Measurements from ENCODE around the gene MFGE8.

The MFGE8 gene

DNA sequence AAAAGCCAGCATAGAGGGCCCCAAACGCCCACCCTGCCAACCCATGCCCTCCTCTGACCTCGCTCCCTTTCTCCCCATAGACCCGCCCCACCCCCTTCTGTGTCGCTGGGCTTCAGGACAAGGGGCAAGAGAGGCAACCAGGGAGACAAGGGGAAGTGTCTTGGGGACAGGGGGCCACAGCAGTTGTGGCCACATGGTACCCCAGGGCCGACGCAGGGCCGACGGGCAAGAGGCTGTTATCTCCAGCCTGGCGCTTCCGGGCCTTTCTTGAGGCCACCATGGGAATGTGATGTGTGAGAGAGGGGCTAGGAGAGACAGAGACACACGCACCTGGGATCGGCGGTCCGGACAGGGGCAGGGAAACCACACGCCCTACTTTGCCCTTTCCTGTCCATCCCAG lies 14.4 kb downstream of the MFGE8 start:
- no peak overlapping the region for H4K8ac ChIP-seq (ENCODE audit: low read length)
- no peak overlapping the region for H3K4me3 ChIP-seq (ENCODE audit: insufficient read depth in 1 of 2, low read depth in 1 of 2, low read length in 2 of 2)
- H2BK12ac ChIP-seq (ENCODE audit: low read length in 2 of 2): no peak overlapping the region
- H2BK5ac ChIP-seq (ENCODE audit: low read depth, low read length, poor library complexity, severe bottlenecking): no peak overlapping the region
- H3K27me3 ChIP-seq (ENCODE audit: control insufficient read depth in 1 of 2, insufficient read depth in 1 of 2, low read length in 2 of 2): peaks cover 14 to 22% of the 10 kb centered on the region in 2 experiments
- H3K79me1 ChIP-seq (replicated peaks; ENCODE audit: low read length, poor library complexity, severe bottlenecking): peaks cover 6% of the 10 kb centered on the region
- H3K4me2 ChIP-seq (ENCODE audit: low read length, poor library complexity, severe bottlenecking): no peak overlapping the region
- no peak overlapping the region for H2BK15ac ChIP-seq (ENCODE audit: low read depth, poor library complexity, severe bottlenecking)
- 85% methylated on average over 8 of the region's 15 CpGs for WGBS
- no peak overlapping the region for H3K14ac ChIP-seq (ENCODE audit: low read length in 2 of 2)
- peaks cover 36% of the 10 kb centered on the region for H3K4me1 ChIP-seq (ENCODE audit: control insufficient read depth, insufficient read depth, low read depth, low read length)
- H3K36me3 ChIP-seq (ENCODE audit: control insufficient read depth in 1 of 2, insufficient read depth in 2 of 2, low read depth in 1 of 2, low read length in 2 of 2): peaks cover 27 to 46% of the 10 kb centered on the region in 2 experiments
- H3K27ac ChIP-seq (ENCODE audit: low read length, poor library complexity, severe bottlenecking): no peak overlapping the region
- H2AK5ac ChIP-seq (ENCODE audit: low read length, severe bottlenecking): no peak overlapping the region
- no peak overlapping the region for H3K18ac ChIP-seq (ENCODE audit: low read depth in 1 of 2, low read length in 2 of 2)
- no peak overlapping the region for H2BK120ac ChIP-seq (ENCODE audit: low read depth, low read length)
- no peaks in the 10 kb centered on the region for H3K9me3 ChIP-seq (ENCODE audit: control insufficient read depth, low read length)
- DNase-seq: no peak
- no peak overlapping the region for H3K23ac ChIP-seq (ENCODE audit: low read length in 2 of 2)
- no peak overlapping the region for H3K4ac ChIP-seq (ENCODE audit: low read depth in 1 of 2, low read length in 2 of 2)
- H3K9ac ChIP-seq (ENCODE audit: low read length): no peak overlapping the region
- H2AFZ ChIP-seq (ENCODE audit: low read depth, low read length): no peak overlapping the region
- H4K91ac ChIP-seq (ENCODE audit: low read length): peak overlapping the region; percentile 56

DNA sequence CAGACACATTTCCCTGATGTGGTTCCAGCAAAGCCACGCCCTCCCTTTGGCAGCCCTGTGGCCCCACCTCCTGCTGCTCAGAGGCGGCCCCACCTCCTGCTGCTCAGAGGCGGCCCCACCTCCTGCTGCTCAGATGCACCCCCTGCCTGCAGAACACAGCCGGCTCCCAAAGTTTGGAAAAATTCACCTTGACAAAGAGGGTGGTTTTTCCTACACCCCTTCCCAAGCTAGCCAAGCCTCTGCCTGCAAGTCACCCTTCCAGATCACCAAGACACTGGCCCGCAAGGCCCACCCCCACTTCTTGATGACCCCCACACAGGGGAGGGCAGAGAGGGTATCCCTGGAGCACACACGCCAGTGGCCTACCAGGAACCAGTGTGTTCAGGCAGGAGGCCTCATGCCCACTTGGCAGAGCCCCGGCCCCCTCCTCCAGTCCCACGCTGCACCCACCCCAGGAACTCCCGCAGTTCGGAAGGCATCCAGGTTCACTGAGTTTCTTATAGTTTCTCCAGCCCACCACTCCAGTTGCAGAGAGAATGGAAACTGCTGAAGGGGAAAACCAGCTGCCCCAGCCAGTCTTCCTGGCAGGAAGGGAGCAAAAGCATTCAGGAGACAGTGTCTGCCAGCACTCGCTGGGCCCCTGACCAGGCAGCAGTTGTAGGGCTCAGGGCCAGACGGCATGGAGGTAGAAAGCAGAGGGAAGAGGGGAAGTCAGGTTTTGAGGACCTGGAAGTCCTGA lies 15.6 kb downstream of the MFGE8 start:
- Histone ChIP-seq H4K8ac (ENCODE audit: low read length) (no peak overlapping the region), H3K14ac (ENCODE audit: low read length in 2 of 2) (no peak overlapping the region), H3K4me2 (ENCODE audit: low read length, poor library complexity, severe bottlenecking) (no peak overlapping the region), H2BK12ac (ENCODE audit: low read length in 2 of 2) (peak overlapping the region; percentile 38 to 40), H3K27ac (ENCODE audit: low read length, poor library complexity, severe bottlenecking) (no peak overlapping the region), H3K4me1 (ENCODE audit: control insufficient read depth, insufficient read depth, low read depth, low read length) (peaks cover 36% of the 10 kb centered on the region), H3K79me1 (replicated peaks; ENCODE audit: low read length, poor library complexity, severe bottlenecking) (peaks cover 2% of the 10 kb centered on the region), H3K23ac (ENCODE audit: low read length in 2 of 2) (no peak overlapping the region), H4K91ac (ENCODE audit: low read length) (no peak overlapping the region), H3K9ac (ENCODE audit: low read length) (peak overlapping the region; percentile 15), H2BK15ac (ENCODE audit: low read depth, poor library complexity, severe bottlenecking) (no peak overlapping the region), H3K18ac (ENCODE audit: low read depth in 1 of 2, low read length in 2 of 2) (no peak overlapping the region), H3K9me3 (ENCODE audit: control insufficient read depth, low read length) (no peaks in the 10 kb centered on the region), H3K4me3 (ENCODE audit: insufficient read depth in 1 of 2, low read depth in 1 of 2, low read length in 2 of 2) (no peak overlapping the region), H2AFZ (ENCODE audit: low read depth, low read length) (no peak overlapping the region), H2BK120ac (ENCODE audit: low read depth, low read length) (no peak overlapping the region), H3K4ac (ENCODE audit: low read depth in 1 of 2, low read length in 2 of 2) (no peak overlapping the region), H3K36me3 (ENCODE audit: control insufficient read depth in 1 of 2, insufficient read depth in 2 of 2, low read depth in 1 of 2, low read length in 2 of 2) (peaks cover 20 to 38% of the 10 kb centered on the region in 2 experiments), H2BK5ac (ENCODE audit: low read depth, low read length, poor library complexity, severe bottlenecking) (no peak overlapping the region), H3K27me3 (ENCODE audit: control insufficient read depth in 1 of 2, insufficient read depth in 1 of 2, low read length in 2 of 2) (peaks cover 14 to 27% of the 10 kb centered on the region in 2 experiments), H2AK5ac (ENCODE audit: low read length, severe bottlenecking) (peak overlapping the region; percentile 11)
- peak; percentile 73 for DNase-seq
- 57% methylated on average over 12 of the region's 12 CpGs for WGBS

DNA sequence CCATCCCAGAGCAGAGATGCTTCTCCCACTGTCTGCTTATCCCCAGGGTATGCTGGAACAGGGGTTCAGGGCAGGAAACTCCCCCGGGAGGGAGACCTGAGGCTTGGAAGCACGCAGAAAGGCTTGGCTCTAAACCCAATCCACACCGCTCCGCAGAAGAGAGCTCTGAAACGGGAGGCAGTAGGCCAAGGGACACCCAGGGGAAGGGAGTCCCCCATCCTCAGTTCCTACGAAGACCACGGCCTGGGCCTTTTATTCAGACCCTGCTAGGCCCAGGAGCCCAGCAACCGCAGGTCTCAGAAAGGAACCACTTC lies 16.1 kb downstream of the MFGE8 start:
- 59% methylated on average over 8 of the region's 8 CpGs for WGBS
- H3K23ac ChIP-seq (ENCODE audit: low read length in 2 of 2): no peak overlapping the region
- H3K9ac ChIP-seq (ENCODE audit: low read length): peak overlapping the region; percentile 15
- H3K4ac ChIP-seq (ENCODE audit: low read depth in 1 of 2, low read length in 2 of 2): no peak overlapping the region
- no peak overlapping the region for H4K8ac ChIP-seq (ENCODE audit: low read length)
- H2BK5ac ChIP-seq (ENCODE audit: low read depth, low read length, poor library complexity, severe bottlenecking): no peak overlapping the region
- peak overlapping the region in 1 of 2 experiments; percentile 40 for H2BK12ac ChIP-seq (ENCODE audit: low read length in 2 of 2)
- no peak overlapping the region for H2BK120ac ChIP-seq (ENCODE audit: low read depth, low read length)
- H3K27ac ChIP-seq (ENCODE audit: low read length, poor library complexity, severe bottlenecking): no peak overlapping the region
- H3K4me1 ChIP-seq (ENCODE audit: control insufficient read depth, insufficient read depth, low read depth, low read length): peaks cover 36% of the 10 kb centered on the region
- H2BK15ac ChIP-seq (ENCODE audit: low read depth, poor library complexity, severe bottlenecking): peak overlapping the region; percentile 41
- H2AFZ ChIP-seq (ENCODE audit: low read depth, low read length): no peak overlapping the region
- no peak overlapping the region for H2AK5ac ChIP-seq (ENCODE audit: low read length, severe bottlenecking)
- peaks cover 15 to 33% of the 10 kb centered on the region in 2 experiments for H3K36me3 ChIP-seq (ENCODE audit: control insufficient read depth in 1 of 2, insufficient read depth in 2 of 2, low read depth in 1 of 2, low read length in 2 of 2)
- no peak for DNase-seq
- H3K4me2 ChIP-seq (ENCODE audit: low read length, poor library complexity, severe bottlenecking): no peak overlapping the region
- no peaks in the 10 kb centered on the region for H3K79me1 ChIP-seq (replicated peaks; ENCODE audit: low read length, poor library complexity, severe bottlenecking)
- no peaks in the 10 kb centered on the region for H3K9me3 ChIP-seq (ENCODE audit: control insufficient read depth, low read length)
- H4K91ac ChIP-seq (ENCODE audit: low read length): no peak overlapping the region
- H3K18ac ChIP-seq (ENCODE audit: low read depth in 1 of 2, low read length in 2 of 2): no peak overlapping the region
- peaks cover 14 to 27% of the 10 kb centered on the region in 2 experiments for H3K27me3 ChIP-seq (ENCODE audit: control insufficient read depth in 1 of 2, insufficient read depth in 1 of 2, low read length in 2 of 2)
- no peak overlapping the region for H3K14ac ChIP-seq (ENCODE audit: low read length in 2 of 2)
- H3K4me3 ChIP-seq (ENCODE audit: insufficient read depth in 1 of 2, low read depth in 1 of 2, low read length in 2 of 2): no peak overlapping the region

DNA sequence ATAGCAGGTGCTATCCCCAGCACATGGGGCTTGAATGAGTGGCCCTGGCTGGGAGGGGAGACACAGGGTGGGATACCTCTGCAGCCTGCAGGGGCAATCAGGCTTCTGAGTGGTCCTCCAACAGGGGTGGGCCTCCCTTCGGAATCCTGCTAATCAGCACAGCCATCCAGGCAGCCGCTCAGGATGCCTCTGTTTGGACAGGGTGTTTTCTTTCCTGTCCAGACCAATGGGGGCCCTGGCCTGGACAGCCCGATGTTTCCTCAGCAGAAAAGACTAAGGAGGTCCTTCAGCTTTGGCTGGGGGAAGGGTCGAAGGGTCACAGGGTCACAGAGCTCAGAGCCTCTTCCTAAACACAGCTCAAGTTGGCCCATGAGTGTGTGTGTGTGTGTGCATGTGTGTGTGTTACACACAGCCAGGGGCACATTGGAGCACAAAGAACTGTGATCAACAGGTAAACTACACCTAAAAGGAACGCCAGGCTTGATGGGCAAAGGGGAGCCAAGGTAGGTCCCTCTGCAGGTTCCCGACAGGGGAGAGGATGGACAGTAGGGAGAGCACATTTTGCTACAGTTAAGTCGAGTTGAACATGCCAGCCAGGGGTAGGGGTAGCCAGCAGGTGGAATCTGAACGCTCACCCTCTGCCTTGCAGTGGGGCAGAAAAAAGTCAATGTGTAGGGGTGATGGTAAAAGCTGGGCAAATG lies 16.7 kb downstream of the MFGE8 start:
- H3K36me3 ChIP-seq (ENCODE audit: control insufficient read depth in 1 of 2, insufficient read depth in 2 of 2, low read depth in 1 of 2, low read length in 2 of 2): peaks cover 11 to 28% of the 10 kb centered on the region in 2 experiments
- peaks cover 14 to 27% of the 10 kb centered on the region in 2 experiments for H3K27me3 ChIP-seq (ENCODE audit: control insufficient read depth in 1 of 2, insufficient read depth in 1 of 2, low read length in 2 of 2)
- no peak overlapping the region for H3K4me3 ChIP-seq (ENCODE audit: insufficient read depth in 1 of 2, low read depth in 1 of 2, low read length in 2 of 2)
- H3K4ac ChIP-seq (ENCODE audit: low read depth in 1 of 2, low read length in 2 of 2): no peak overlapping the region
- H4K8ac ChIP-seq (ENCODE audit: low read length): no peak overlapping the region
- WGBS: 56% methylated on average over 8 of the region's 8 CpGs
- no peak overlapping the region for H4K91ac ChIP-seq (ENCODE audit: low read length)
- no peaks in the 10 kb centered on the region for H3K9me3 ChIP-seq (ENCODE audit: control insufficient read depth, low read length)
- H3K27ac ChIP-seq (ENCODE audit: low read length, poor library complexity, severe bottlenecking): no peak overlapping the region
- peaks cover 36% of the 10 kb centered on the region for H3K4me1 ChIP-seq (ENCODE audit: control insufficient read depth, insufficient read depth, low read depth, low read length)
- H2BK15ac ChIP-seq (ENCODE audit: low read depth, poor library complexity, severe bottlenecking): no peak overlapping the region
- no peak overlapping the region for H2BK5ac ChIP-seq (ENCODE audit: low read depth, low read length, poor library complexity, severe bottlenecking)
- H3K4me2 ChIP-seq (ENCODE audit: low read length, poor library complexity, severe bottlenecking): no peak overlapping the region
- H2BK120ac ChIP-seq (ENCODE audit: low read depth, low read length): no peak overlapping the region
- no peaks in the 10 kb centered on the region for H3K79me1 ChIP-seq (replicated peaks; ENCODE audit: low read length, poor library complexity, severe bottlenecking)
- no peak overlapping the region for H2BK12ac ChIP-seq (ENCODE audit: low read length in 2 of 2)
- no peak overlapping the region for H2AK5ac ChIP-seq (ENCODE audit: low read length, severe bottlenecking)
- H3K14ac ChIP-seq (ENCODE audit: low read length in 2 of 2): no peak overlapping the region
- H3K18ac ChIP-seq (ENCODE audit: low read depth in 1 of 2, low read length in 2 of 2): no peak overlapping the region
- no peak for DNase-seq
- no peak overlapping the region for H3K9ac ChIP-seq (ENCODE audit: low read length)
- H3K23ac ChIP-seq (ENCODE audit: low read length in 2 of 2): no peak overlapping the region
- H2AFZ ChIP-seq (ENCODE audit: low read depth, low read length): no peak overlapping the region
